HTR-8/SVneo (cell line): Measurements from ENCODE around the gene CACNA2D1.
"Not testable (repeated sequence)": the region's sequence is repeated elsewhere in the genome, so short reads cannot be mapped to it uniquely, and the experiment has no call there.

Experiments
- DNase-seq: peaks from one replicate; pipeline ENCODE4 v3.0.0; 2011; ENCODE audit warnings: low spot score, mixed read lengths; ENCODE audit not compliant: insufficient read length
- FAIRE-seq: peaks from 2 replicates; lab custom pipeline; 2011; peaks lifted over from hg19 to GRCh38; lab: Jason Lieb, UNC

CACNA2D1 gene

DNA sequence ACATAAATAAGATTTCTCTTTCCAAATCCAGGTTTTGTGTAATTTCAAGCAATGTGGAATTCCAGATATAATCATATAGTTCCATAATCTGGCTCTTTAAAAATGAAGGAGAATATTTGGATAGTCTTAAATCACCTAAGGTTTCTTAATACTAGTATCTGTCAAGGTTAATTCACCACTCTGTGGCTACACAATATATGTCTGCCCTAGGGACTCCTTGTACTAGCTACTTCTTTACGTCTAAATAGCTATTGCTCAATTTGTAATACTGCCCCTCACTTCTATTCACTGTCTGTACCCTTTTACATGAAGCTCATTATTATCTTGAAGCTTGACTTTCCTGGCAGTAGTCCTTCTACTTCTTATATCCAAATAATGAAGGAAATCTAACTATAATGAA lies 47.2 kb downstream of the CACNA2D1 start:
- FAIRE-seq (no peak), DNase-seq (no peak)

- DNase-seq (no peak), FAIRE-seq (no peak)
Observed at GRCh38 chr7:82395147-82395546, 48.4 kb downstream of the CACNA2D1 start.

GRCh38 chr7:82393840-82394220 lies 49.7 kb downstream of the CACNA2D1 start:
- DNase-seq (no peak), FAIRE-seq (no peak)

- DNase-seq (no peak), FAIRE-seq (no peak)
Observed at GRCh38 chr7:82393076-82393839, 50.3 kb downstream of the CACNA2D1 start.

DNA sequence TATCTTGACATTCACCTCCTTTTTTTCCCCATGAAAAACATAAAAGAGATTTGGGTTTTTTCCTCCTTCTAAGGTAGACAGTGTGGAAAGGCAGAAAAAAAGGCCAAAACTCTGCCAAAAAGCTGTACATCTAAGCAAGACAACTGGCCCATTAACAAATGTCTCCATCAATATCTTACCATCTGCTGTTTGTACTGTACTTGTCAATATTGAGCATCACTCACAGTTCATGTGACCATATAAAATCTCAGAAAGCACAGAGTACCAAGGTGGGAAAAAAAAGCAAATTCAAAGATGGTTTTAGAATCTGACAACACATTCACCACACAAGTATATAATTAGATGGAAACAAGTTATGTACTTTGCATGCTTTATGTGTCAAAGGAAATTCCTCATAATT lies 52.6 kb downstream of the CACNA2D1 start:
- FAIRE-seq (no peak), DNase-seq (no peak)

DNA sequence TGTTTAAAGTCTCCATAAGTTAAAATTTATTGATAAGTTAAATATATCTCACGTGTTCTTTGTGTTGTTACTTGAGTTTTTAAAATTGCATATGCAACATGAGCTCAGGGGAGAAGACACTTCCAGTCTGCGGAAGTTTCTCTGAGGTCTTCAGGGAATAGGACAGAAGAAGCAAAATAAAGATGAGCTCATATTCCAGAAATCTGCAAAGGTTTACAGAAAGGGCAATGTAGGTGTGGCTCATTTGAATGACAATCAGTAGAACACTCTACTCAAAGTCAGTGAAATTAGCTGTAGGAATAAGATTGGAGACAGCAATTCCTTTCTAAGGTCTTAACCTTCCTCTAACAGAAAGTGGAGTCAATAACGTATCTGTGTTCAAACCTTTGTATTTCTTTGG lies 53.7 kb downstream of the CACNA2D1 start:
- FAIRE-seq (no peak), DNase-seq (no peak)

DNA sequence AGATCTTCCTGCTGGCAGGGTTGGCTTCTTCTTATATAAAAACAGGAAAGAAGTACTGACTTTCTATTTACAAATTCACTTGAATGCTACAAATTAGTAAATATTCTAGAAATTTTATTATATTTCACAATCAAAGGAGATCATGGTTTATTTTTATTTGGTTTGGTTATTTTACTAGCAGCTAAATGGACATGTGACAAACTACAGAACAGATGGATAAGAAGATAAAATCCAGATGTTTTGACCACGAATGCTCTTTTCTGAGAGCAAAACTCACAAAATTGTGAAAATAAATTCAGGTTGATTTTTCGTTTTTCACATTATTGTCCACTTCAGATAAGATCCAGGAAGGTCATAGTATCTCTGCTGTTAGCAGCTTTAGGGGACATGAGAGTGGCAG lies 55.4 kb downstream of the CACNA2D1 start:
- FAIRE-seq, result no peak

GRCh38 chr7:82386571-82386970 lies 57.0 kb downstream of the CACNA2D1 start:
- FAIRE-seq, DNase-seq: not testable (repeated sequence)

More for the DNA sequence above, 55.4 kb downstream of the CACNA2D1 start:
- no peak for DNase-seq

DNA sequence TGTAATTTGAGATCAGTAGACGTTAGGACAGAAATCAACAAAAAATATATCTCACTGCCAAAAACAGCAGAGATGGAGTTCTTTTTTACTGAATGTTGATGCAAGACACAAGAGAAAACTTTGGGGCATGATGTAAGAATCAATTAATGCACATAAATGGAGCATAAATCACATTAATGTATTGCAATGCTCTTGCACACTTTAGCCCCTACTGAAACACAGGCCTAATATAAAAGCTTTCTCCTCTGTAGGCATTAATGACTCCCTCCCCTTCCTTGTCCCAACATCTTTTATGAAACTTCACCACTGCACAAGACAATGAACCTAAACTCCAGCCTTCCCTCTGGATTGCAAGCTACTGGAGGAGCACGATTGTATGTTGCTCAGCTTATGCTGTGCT lies 58.8 kb downstream of the CACNA2D1 start:
- no peak for FAIRE-seq
- DNase-seq, result no peak

- DNase-seq, result no peak
- FAIRE-seq, result no peak
Observed at GRCh38 chr7:82384051-82384464, 59.5 kb downstream of the CACNA2D1 start.

DNA sequence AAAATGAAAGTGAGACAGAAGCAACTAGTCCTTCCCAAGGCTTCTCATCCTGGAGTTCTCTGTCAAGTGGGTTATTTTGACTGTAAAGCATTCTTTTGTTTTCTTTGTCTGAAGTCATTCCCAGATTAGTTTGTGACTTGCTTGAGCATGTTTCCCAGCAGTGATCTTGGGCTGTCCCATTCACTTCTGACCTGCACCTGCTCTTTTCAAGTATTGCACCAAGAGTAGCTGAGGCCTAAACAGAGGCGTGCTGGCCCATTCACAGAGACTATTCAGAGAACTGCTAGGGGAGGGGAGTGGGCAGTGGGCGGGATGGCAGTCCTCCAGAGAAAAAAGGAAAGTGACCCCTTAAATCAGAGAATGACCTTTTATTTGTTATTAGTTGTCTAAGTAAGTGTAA lies 61.3 kb downstream of the CACNA2D1 start:
- no peak for FAIRE-seq

GRCh38 chr7:82376739-82377138 lies 66.8 kb downstream of the CACNA2D1 start:
- FAIRE-seq, result no peak
- DNase-seq, result no peak

More for the DNA sequence above, 61.3 kb downstream of the CACNA2D1 start:
- no peak for DNase-seq

- FAIRE-seq (no peak), DNase-seq (no peak)
Observed at GRCh38 chr7:82375713-82376112, 67.9 kb downstream of the CACNA2D1 start.

DNA sequence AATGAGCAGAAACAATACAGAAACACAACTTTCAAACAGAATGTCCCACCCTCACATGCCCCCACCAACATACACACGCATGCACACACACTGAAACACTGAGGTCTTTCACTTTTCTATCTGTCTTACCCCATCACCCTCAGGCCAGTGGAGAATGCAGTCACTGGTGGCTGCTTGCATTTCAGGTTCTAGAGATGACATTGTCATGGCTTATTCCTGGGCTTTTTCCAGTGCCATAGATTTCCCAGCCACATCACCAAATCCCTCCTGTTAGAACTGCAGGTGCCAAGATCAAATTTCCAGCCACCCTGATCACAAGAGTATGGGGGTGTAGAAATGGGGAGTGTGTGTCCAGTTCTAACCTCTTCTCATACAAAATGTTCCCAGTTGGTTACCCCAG lies 68.4 kb downstream of the CACNA2D1 start:
- FAIRE-seq, result no peak

GRCh38 chr7:82373926-82374635 lies 69.5 kb downstream of the CACNA2D1 start:
- no peak for FAIRE-seq
- DNase-seq, result no peak

More for the DNA sequence above, 68.4 kb downstream of the CACNA2D1 start:
- no peak for DNase-seq

GRCh38 chr7:82364671-82365070 lies 78.9 kb downstream of the CACNA2D1 start:
- FAIRE-seq (no peak), DNase-seq (no peak)

DNA sequence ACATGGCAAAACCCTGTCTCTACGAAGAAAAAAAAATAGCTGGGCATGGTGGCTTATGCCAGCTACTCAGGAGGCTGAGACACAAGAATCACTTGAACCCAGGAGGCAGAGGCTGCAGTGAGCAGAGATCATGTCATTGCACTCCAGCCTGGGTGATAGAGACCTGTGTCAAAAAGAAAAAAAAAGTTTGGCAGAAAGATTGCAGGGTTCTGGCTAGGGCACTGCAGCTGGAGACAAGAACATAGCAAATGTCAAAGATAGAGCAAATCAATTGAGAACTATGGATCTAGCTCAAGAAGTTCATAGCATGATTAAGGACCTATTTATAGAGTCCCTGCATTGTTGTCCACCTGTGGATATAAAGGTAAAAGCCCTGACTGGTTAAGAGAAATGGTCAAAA lies 79.5 kb downstream of the CACNA2D1 start:
- no peak for FAIRE-seq
- no peak for DNase-seq

GRCh38 chr7:82362129-82362706 lies 81.4 kb downstream of the CACNA2D1 start:
- FAIRE-seq, result no peak

DNA sequence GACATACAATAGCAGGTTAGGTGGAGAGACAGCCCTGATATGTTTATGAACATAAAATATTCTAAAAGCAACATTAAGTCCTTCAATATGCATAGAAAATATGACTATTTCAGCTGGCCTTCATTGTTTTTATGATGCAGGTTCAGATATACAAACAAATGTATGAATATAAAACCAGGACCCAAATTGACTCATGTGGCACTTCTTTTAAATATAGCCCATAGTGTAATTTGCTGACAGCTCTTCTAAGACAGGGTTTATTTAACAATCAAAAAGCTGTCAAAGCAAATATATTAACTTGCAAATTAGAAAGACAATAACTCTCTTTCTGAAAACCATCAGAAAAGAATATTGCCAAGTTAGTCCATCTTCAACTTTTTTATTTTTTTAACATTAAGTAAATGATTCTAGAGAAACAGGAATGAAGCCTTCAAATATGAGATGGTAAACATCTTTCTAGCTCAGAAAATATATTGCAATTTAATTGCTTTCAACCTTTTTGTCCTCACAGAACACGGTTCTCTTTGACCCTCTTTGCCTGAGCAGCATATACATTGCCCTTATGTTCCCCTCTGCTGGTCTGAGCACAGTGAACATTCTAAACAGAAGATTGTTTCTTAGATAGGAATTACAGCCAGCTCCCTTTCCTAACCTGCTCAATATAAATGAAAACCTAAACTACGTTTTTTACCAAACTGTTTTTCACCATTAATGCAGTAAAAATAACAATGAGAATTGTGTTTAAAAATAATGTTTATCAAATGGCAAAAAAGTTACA lies 82.8 kb downstream of the CACNA2D1 start:
- FAIRE-seq (no peak), DNase-seq (no peak)

More at GRCh38 chr7:82362129-82362706, 81.4 kb downstream of the CACNA2D1 start:
- no peak for DNase-seq

GRCh38 chr7:82359426-82359825 lies 84.2 kb downstream of the CACNA2D1 start:
- no peak for FAIRE-seq
- no peak for DNase-seq
